Measurements from ENCODE around the gene E2F8.

The E2F8 gene

DNA sequence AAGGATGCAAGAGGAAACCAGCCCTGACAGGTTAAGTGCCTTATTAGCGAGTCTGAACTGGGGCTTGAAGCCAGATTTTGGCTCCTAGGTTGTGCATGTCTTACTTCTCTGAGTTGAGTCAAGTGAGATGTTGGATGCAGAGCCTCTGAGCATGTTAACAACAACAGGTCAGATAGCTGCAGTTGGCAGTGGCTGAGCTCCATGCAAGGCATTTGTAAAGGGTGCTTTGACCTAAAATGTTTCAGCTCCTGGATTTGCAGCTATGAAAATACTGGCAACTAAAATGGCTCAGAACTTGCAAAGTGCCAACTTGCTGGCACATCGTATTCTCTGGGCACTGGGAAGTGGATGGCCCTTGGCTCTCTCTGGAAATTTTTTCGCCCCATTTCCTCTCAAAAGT, 22.5 kb downstream of the E2F8 start:
- no peak for TF ChIP-seq CTCF (IDR thresholded peaks at IDR 0.05; ENCODE audit: low read depth, low read length, poor library complexity, severe bottlenecking)
- no peak for TF ChIP-seq EZH2phosphoT487 (IDR thresholded peaks at IDR 0.05; ENCODE audit: borderline replicate concordance, low read length)
- H3K36me3 ChIP-seq (ENCODE audit: control insufficient read depth, low read length): peaks cover 2% of the 10 kb centered on the region
- H3K9me2 ChIP-seq (replicated peaks; ENCODE audit: control insufficient read depth, low read length): no peaks in the 10 kb centered on the region
- peaks cover 16% of the 10 kb centered on the region for H3F3A ChIP-seq (ENCODE audit: control insufficient read depth, insufficient read depth)
- H3K27ac ChIP-seq (ENCODE audit: low read depth, low read length): no peak overlapping the region
- no peaks in the 10 kb centered on the region for H3K4me1 ChIP-seq (ENCODE audit: control insufficient read depth, low read length)
- H3K9me3 ChIP-seq (ENCODE audit: control insufficient read depth, insufficient read depth, low read length): no peaks in the 10 kb centered on the region
- H3K27me3 ChIP-seq (ENCODE audit: control insufficient read depth, low read length): peaks cover 15% of the 10 kb centered on the region
- H3K79me2 ChIP-seq (ENCODE audit: control insufficient read depth, low read length): no peaks in the 10 kb centered on the region
- H4K20me1 ChIP-seq (ENCODE audit: control insufficient read depth, insufficient read depth, low read depth, low read length): no peaks in the 10 kb centered on the region
- H3K4me2 ChIP-seq (ENCODE audit: low read length): no peak overlapping the region
- H3K4me3 ChIP-seq (ENCODE audit: low read length): no peak overlapping the region

DNA sequence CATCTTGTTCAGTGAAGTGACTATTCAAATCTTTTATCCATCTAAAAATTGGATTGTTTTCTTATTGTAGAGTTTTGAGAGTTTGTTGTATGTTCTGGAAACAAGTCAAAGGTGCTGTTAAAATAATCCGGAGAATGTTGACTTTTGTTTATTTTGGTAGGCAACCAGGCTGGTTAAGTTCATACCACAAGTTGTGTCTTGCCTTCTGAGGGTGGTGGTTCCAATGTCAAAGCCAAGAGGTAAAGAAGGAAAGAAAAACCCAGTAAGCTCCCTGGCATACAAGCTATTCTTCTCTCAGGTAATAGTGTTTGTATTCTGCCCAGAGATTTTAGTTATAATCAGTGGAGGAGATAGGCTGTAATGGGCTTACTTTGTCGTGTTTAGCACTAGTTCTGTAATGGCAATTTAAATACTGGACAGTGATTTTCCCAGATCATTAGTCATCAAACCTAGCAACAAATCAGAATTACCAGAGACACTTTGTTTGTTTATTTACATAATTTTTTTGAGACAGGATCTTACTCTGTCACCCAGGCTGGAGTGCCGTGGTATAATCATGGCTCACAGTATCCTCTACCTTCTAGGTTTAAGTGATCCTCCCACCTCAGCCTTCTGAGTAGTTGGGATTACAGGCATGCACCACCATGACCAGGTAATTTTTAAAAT, 23.9 kb downstream of the E2F8 start:
- no peaks in the 10 kb centered on the region for H3K9me3 ChIP-seq (ENCODE audit: control insufficient read depth, insufficient read depth, low read length)
- H4K20me1 ChIP-seq (ENCODE audit: control insufficient read depth, insufficient read depth, low read depth, low read length): no peaks in the 10 kb centered on the region
- TF ChIP-seq EZH2phosphoT487 (IDR thresholded peaks at IDR 0.05; ENCODE audit: borderline replicate concordance, low read length): no peak
- no peak for TF ChIP-seq CTCF (IDR thresholded peaks at IDR 0.05; ENCODE audit: low read depth, low read length, poor library complexity, severe bottlenecking)
- peaks cover 5% of the 10 kb centered on the region for H3F3A ChIP-seq (ENCODE audit: control insufficient read depth, insufficient read depth)
- H3K79me2 ChIP-seq (ENCODE audit: control insufficient read depth, low read length): no peaks in the 10 kb centered on the region
- H3K4me3 ChIP-seq (ENCODE audit: low read length): no peak overlapping the region
- peaks cover 18% of the 10 kb centered on the region for H3K27me3 ChIP-seq (ENCODE audit: control insufficient read depth, low read length)
- H3K27ac ChIP-seq (ENCODE audit: low read depth, low read length): no peak overlapping the region
- no peak overlapping the region for H3K4me2 ChIP-seq (ENCODE audit: low read length)
- H3K4me1 ChIP-seq (ENCODE audit: control insufficient read depth, low read length): no peaks in the 10 kb centered on the region
- H3K36me3 ChIP-seq (ENCODE audit: control insufficient read depth, low read length): no peaks in the 10 kb centered on the region
- H3K9me2 ChIP-seq (replicated peaks; ENCODE audit: control insufficient read depth, low read length): no peaks in the 10 kb centered on the region

DNA sequence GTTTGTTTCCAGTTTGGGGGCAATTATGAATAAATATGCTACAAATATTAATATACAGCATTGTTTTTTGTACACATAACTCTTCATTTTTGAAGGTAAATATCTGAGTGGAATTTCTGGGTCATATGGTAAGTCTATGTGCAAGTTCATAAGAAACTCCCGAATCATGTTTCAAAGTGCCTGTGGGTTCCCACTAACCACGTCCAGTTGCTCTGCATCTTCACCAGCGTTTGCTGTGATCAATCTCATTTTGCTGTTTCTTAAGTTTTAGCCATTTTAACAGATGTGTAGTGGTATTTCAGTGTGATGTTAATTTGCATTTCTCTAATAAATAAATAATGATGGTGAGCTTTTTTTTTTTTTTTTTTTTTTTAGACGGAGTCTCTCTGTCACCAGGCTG, 24.7 kb downstream of the E2F8 start:
- Histone ChIP-seq H3K27ac (ENCODE audit: low read depth, low read length) (no peak overlapping the region), H3F3A (ENCODE audit: control insufficient read depth, insufficient read depth) (peaks cover 2% of the 10 kb centered on the region), H3K79me2 (ENCODE audit: control insufficient read depth, low read length) (no peaks in the 10 kb centered on the region), H3K9me2 (replicated peaks; ENCODE audit: control insufficient read depth, low read length) (no peaks in the 10 kb centered on the region), H3K4me3 (ENCODE audit: low read length) (no peak overlapping the region), H3K9me3 (ENCODE audit: control insufficient read depth, insufficient read depth, low read length) (no peaks in the 10 kb centered on the region), H3K36me3 (ENCODE audit: control insufficient read depth, low read length) (no peaks in the 10 kb centered on the region), H4K20me1 (ENCODE audit: control insufficient read depth, insufficient read depth, low read depth, low read length) (no peaks in the 10 kb centered on the region), H3K4me2 (ENCODE audit: low read length) (no peak overlapping the region), H3K27me3 (ENCODE audit: control insufficient read depth, low read length) (peaks cover 18% of the 10 kb centered on the region), H3K4me1 (ENCODE audit: control insufficient read depth, low read length) (no peaks in the 10 kb centered on the region)
- no peak for TF ChIP-seq EZH2phosphoT487 (IDR thresholded peaks at IDR 0.05; ENCODE audit: borderline replicate concordance, low read length)
- TF ChIP-seq CTCF (IDR thresholded peaks at IDR 0.05; ENCODE audit: low read depth, low read length, poor library complexity, severe bottlenecking): no peak
